MM.1S (cell line): ENCODE measurements around the gene DCTN2.

Source experiments
- EZH2 ChIP-seq: fragments of 300-600 bp; sonication (generic); optimal IDR thresholded peaks from 2 replicates; pipeline ENCODE3; 2017; ENCODE audit warnings: low read depth, mild to moderate bottlenecking, antibody characterized with exemption, low read length, mixed read lengths
- EZH2phosphoT487 ChIP-seq: fragments of 300-600 bp; sonication (generic); IDR thresholded peaks from 2 replicates; pipeline ENCODE4 v1.6.1; 2018; ENCODE audit warnings: antibody characterized with exemption, low read length
- TF ChIP-seq, protein P1 (sequence below): fragments of 300-600 bp; sonication (generic); IDR thresholded peaks from 2 replicates; pipeline ENCODE4 v1.5.1; 2016; ENCODE audit warnings: antibody characterized with exemption, low read length, mixed read lengths

DNA sequence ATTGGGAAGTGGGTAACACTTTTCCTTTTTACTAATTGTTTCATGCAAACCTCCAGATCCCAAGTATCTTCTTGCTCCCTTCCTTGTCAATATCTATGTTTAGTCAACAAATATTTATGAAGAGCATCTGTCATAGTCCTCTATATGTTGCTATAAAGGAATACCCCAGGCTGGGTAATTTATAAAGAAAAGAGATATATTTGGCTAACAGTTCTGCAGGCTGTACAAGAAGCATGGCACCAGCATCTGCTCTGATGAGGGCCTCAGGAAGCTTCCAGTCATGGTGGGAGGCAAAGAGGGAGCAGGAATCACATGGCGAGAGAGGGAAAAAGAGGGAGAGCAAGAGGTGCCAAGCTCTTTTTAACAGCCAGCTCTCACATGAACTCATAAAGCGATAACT, 7.5 kb upstream of the DCTN2 start:
- TF ChIP-seq, protein P1, sequence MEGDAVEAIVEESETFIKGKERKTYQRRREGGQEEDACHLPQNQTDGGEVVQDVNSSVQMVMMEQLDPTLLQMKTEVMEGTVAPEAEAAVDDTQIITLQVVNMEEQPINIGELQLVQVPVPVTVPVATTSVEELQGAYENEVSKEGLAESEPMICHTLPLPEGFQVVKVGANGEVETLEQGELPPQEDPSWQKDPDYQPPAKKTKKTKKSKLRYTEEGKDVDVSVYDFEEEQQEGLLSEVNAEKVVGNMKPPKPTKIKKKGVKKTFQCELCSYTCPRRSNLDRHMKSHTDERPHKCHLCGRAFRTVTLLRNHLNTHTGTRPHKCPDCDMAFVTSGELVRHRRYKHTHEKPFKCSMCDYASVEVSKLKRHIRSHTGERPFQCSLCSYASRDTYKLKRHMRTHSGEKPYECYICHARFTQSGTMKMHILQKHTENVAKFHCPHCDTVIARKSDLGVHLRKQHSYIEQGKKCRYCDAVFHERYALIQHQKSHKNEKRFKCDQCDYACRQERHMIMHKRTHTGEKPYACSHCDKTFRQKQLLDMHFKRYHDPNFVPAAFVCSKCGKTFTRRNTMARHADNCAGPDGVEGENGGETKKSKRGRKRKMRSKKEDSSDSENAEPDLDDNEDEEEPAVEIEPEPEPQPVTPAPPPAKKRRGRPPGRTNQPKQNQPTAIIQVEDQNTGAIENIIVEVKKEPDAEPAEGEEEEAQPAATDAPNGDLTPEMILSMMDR = no peak
- TF ChIP-seq EZH2 (no peak), EZH2phosphoT487 (no peak)
